ENCODE measurements around the gene TSPAN13.
"Not testable (repeated sequence)": the region's sequence is repeated elsewhere in the genome, so short reads cannot be mapped to it uniquely, and the experiment has no call there.

Gene TSPAN13

GRCh38 chr7:16741676-16742075 is 11.9 kb upstream of the TSPAN13 start:
- DNase-seq: no peak

- no peak for DNase-seq
Measured at GRCh38 chr7:16742547-16742946, 11.0 kb upstream of the TSPAN13 start.

- DNase-seq: no peak
Measured at GRCh38 chr7:16743236-16743635, 10.3 kb upstream of the TSPAN13 start.

GRCh38 chr7:16744518-16745250 is 8.9 kb upstream of the TSPAN13 start:
- DNase-seq: no peak

GRCh38 chr7:16745645-16746044 is 7.9 kb upstream of the TSPAN13 start:
- DNase-seq: no peak

- no peak for DNase-seq
Measured at GRCh38 chr7:16747102-16747501, 6.5 kb upstream of the TSPAN13 start.

GRCh38 chr7:16753932-16754855 is 639 bp downstream of the TSPAN13 start:
- no peak for DNase-seq

- no peak for DNase-seq
Measured at GRCh38 chr7:16754856-16755317, 1.3 kb downstream of the TSPAN13 start.

GRCh38 chr7:16755397-16755796 is 1.8 kb downstream of the TSPAN13 start:
- DNase-seq: no peak

GRCh38 chr7:16758036-16758435 is 4.5 kb downstream of the TSPAN13 start:
- DNase-seq: no peak

- peak in 1 of 2 donors; percentile 6 for DNase-seq
Measured at GRCh38 chr7:16758631-16759611, 5.4 kb downstream of the TSPAN13 start.

- DNase-seq: no peak
Measured at GRCh38 chr7:16759840-16760239, 6.3 kb downstream of the TSPAN13 start.

GRCh38 chr7:16762177-16762576 is 8.6 kb downstream of the TSPAN13 start:
- no peak for DNase-seq

GRCh38 chr7:16764942-16765341 is 11.4 kb downstream of the TSPAN13 start:
- no peak for DNase-seq

GRCh38 chr7:16765436-16765859 is 11.9 kb downstream of the TSPAN13 start:
- no peak for DNase-seq

- DNase-seq: not testable (repeated sequence)
Measured at GRCh38 chr7:16769994-16770393, 16.4 kb downstream of the TSPAN13 start.

- DNase-seq: peak in 1 of 2 donors; percentile 7
Measured at GRCh38 chr7:16770657-16771329, 17.2 kb downstream of the TSPAN13 start.

- DNase-seq: no peak
Measured at GRCh38 chr7:16773326-16773725, 19.8 kb downstream of the TSPAN13 start.

- DNase-seq: no peak
Measured at GRCh38 chr7:16773884-16774283, 20.3 kb downstream of the TSPAN13 start.

- DNase-seq: no peak
Measured at GRCh38 chr7:16774294-16774693, 20.7 kb downstream of the TSPAN13 start.

GRCh38 chr7:16774986-16775385 is 21.4 kb downstream of the TSPAN13 start:
- no peak for DNase-seq

- DNase-seq: no peak
Measured at GRCh38 chr7:16776053-16776452, 22.5 kb downstream of the TSPAN13 start.

All from CD4-positive, alpha-beta T cell treated with Interferon alpha-2 for 1 hour (primary cell).